HepG2 (cell line): ENCODE data around the gene PDILT. TPM values are rescaled to one million over a fixed set of nuclear protein-coding genes. Genes with fewer than 3 reads are reported as not detected.
A peak's percentile ranks its signal among the peaks of the same experiment; 100 is the strongest.

ENCODE experiments used
- AKAP8 ChIP-seq: sonication (generic); formaldehyde crosslinking; IDR thresholded peaks from 2 replicates; pipeline ENCODE4 v1.5.1; 2020; ENCODE audit warnings: mild to moderate bottlenecking, missing genetic modification reagents
- HDAC1 ChIP-seq: sonication (generic); formaldehyde crosslinking; IDR thresholded peaks from 2 replicates; pipeline ENCODE4 v1.5.1; 2020; ENCODE audit warnings: mild to moderate bottlenecking, missing genetic modification reagents
- HHEX ChIP-seq: IDR thresholded peaks from 2 replicates; pipeline ENCODE4 v1.6.1; 2016; ENCODE audit warnings: control low read depth
- KLF6 ChIP-seq: IDR thresholded peaks from 2 replicates; pipeline ENCODE4 v1.8.0; 2016; ENCODE audit warnings: missing biosample characterization, missing genetic modification reagents
- MBD4 ChIP-seq: IDR thresholded peaks from 2 replicates; pipeline ENCODE4 v1.6.1; 2012; ENCODE audit warnings: low read length, inconsistent platforms, borderline replicate concordance
- NR1H2 ChIP-seq: sonication (generic); formaldehyde crosslinking; IDR thresholded peaks from 2 replicates; pipeline ENCODE4 v1.8.1; 2022; ENCODE audit warnings: low read depth, missing genetic modification reagents, borderline replicate concordance
- PHF8 ChIP-seq: sonication (generic); formaldehyde crosslinking; IDR thresholded peaks from 2 replicates; pipeline ENCODE4 v1.5.0; 2020; ENCODE audit warnings: missing genetic modification reagents
- PITX1 ChIP-seq: sonication (generic); formaldehyde crosslinking; IDR thresholded peaks from 2 replicates; pipeline ENCODE4 v1.5.1; 2020; ENCODE audit warnings: mild to moderate bottlenecking, missing genetic modification reagents
- RAD51 ChIP-seq: fragments of 450-650 bp; IDR thresholded peaks from 2 replicates; pipeline ENCODE4 v1.6.1; 2016; ENCODE audit warnings: borderline replicate concordance
- ZNF224 ChIP-seq: sonication (generic); formaldehyde crosslinking; IDR thresholded peaks from 2 replicates; pipeline ENCODE4 v1.5.0; 2020; ENCODE audit warnings: mild to moderate bottlenecking, missing genetic modification reagents
- ZNF546 ChIP-seq: sonication (generic); formaldehyde crosslinking; conservative IDR thresholded peaks from 2 replicates; pipeline ENCODE4 v1.8.1; 2023; ENCODE audit warnings: mild to moderate bottlenecking, missing genetic modification reagents
- ZNF674 ChIP-seq: sonication (generic); formaldehyde crosslinking; IDR thresholded peaks from 2 replicates; pipeline ENCODE4 v1.5.0; 2020; ENCODE audit warnings: low read depth, mild to moderate bottlenecking, missing genetic modification reagents
- polyA plus RNA-seq, 8 experiments: library from polyadenylated mRNA; depleted of rRNA in 3 of 8; stranded (reverse) in 7 of 8; unstranded in 1 of 8; fragments of >200 nt; fragmentation: Illumina TruSeq in 4 of 8; extraction: Trizol in 4 of 8; gene quantifications; 2 replicates each; pipeline versions ENCODE4 v1.2.1 to v1.2.3, GENCODE V29; 2011 to 2016; ENCODE audit warnings: low read depth in 4 of 8, missing spikeins in 1 of 8, mixed read lengths in 1 of 8; ENCODE audit not compliant: insufficient read depth in 1 of 8
- total RNA-seq, 5 experiments: library from RNA; depleted of rRNA; stranded (reverse); fragments of >200 nt; fragmentation: Illumina TruSeq; extraction: Trizol; gene quantifications; 2 replicates each; pipeline ENCODE4 v1.2.3, GENCODE V29; 2016; ENCODE audit warnings: low read depth in 1 of 5
- TF ChIP-seq, protein P1 (sequence below): IDR thresholded peaks from 2 replicates; pipeline ENCODE4 v1.6.1; 2016; ENCODE audit warnings: missing biosample characterization, missing genetic modification reagents, low read depth
- TF ChIP-seq, protein P2 (sequence below): sonication (generic); formaldehyde crosslinking; IDR thresholded peaks from 2 replicates; pipeline ENCODE4 v1.8.0; 2022; ENCODE audit warnings: mild to moderate bottlenecking, missing genetic modification reagents, borderline replicate concordance
- TF ChIP-seq, protein P3 (sequence below): sonication (generic); formaldehyde crosslinking; IDR thresholded peaks from 2 replicates; pipeline ENCODE4 v1.8.0; 2022; ENCODE audit warnings: mild to moderate bottlenecking, missing genetic modification reagents, moderate library complexity
- TF ChIP-seq, protein P4 (sequence below): sonication (generic); formaldehyde crosslinking; IDR thresholded peaks from 2 replicates; pipeline ENCODE4 v1.5.0; 2020; ENCODE audit warnings: mild to moderate bottlenecking, missing genetic modification reagents, borderline replicate concordance

Gene PDILT
- total and polyA plus RNA-seq, 2 of the 13 experiments (the other 11 are each of a cell fraction or from before 2014, with no cell fraction given): not detected

DNA sequence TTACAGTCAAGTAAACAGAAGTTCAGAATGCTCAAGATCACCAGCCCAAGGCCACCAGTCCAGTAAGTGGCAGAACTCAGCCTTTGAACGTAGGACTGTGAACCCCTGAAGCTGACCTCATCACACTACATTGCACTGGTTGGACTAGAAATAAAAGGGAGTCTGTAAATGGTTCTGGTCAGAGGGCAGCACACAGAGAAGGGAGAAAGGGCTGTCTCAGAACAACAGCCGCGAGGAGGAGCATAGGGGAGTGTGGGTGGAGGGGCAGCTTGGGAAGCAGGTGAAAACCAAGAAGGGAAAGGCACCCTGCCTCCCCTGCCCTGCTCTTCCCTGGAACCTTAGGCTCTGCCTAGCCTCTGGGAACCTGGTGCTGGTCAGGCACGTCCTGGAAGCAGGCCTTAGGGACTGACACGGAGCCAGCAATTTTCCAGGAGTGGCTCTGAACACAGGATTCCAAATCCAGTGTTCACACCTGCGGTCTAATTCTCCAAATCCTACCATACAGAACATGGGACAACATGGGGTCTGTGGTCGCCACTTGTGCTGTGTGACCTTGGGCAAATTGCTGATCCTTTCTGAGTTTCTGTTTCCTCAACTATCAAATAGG is 7.0 kb downstream of the PDILT start (continued):
- TF ChIP-seq HDAC1 (CRISPR knock-in tag) (peak; percentile 80), RAD51 (no peak), AKAP8 (CRISPR knock-in tag) (no peak), ZNF546 (CRISPR knock-in tag) (peak; percentile 80; the same call in 1 of the 2 replicates), NR1H2 (CRISPR knock-in tag) (no peak), KLF6 (CRISPR knock-in tag) (no peak), ZNF224 (CRISPR knock-in tag) (no peak), PITX1 (CRISPR knock-in tag) (peak; percentile 72), MBD4 (no peak), HHEX (CRISPR knock-in tag) (no peak; the same call in 1 of the 2 replicates), PHF8 (CRISPR knock-in tag) (0 out of 2 replicates have a peak, but pooled peaks have one; percentile 22), ZNF674 (CRISPR knock-in tag) (no peak)
- TF ChIP-seq, protein P1, sequence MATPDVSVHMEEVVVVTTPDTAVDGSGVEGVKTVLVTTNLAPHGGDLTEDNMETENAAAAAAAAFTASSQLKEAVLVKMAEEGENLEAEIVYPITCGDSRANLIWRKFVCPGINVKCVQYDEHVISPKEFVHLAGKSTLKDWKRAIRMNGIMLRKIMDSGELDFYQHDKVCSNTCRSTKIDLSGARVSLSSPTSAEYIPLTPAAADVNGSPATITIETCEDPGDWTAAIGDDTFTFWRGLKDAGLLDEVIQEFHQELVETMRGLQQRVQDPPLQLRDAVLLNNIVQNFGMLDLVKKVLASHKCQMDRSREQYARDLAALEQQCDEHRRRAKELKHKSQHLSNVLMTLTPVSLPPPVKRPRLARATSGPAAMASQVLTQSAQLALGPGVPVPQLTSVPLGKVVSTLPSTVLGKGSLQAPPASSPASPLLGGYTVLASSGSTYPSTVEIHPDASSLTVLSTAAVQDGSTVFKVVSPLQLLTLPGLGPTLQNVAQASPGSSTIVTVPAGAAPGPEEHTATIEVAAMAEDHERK: no peak
- TF ChIP-seq, protein P2, sequence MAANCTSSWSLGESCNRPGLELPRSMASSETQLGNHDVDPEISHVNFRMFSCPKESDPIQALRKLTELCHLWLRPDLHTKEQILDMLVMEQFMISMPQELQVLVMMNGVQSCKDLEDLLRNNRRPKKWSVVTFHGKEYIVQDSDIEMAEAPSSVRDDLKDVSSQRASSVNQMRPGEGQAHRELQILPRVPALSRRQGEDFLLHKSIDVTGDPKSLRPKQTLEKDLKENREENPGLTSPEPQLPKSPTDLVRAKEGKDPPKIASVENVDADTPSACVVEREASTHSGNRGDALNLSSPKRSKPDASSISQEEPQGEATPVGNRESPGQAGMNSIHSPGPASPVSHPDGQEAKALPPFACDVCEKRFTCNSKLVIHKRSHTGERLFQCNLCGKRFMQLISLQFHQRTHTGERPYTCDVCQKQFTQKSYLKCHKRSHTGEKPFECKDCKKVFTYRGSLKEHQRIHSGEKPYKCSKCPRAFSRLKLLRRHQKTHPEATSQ (CRISPR knock-in tag): no peak
- TF ChIP-seq, protein P3, sequence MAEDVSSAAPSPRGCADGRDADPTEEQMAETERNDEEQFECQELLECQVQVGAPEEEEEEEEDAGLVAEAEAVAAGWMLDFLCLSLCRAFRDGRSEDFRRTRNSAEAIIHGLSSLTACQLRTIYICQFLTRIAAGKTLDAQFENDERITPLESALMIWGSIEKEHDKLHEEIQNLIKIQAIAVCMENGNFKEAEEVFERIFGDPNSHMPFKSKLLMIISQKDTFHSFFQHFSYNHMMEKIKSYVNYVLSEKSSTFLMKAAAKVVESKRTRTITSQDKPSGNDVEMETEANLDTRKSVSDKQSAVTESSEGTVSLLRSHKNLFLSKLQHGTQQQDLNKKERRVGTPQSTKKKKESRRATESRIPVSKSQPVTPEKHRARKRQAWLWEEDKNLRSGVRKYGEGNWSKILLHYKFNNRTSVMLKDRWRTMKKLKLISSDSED (CRISPR knock-in tag): no peak
- TF ChIP-seq, protein P4, sequence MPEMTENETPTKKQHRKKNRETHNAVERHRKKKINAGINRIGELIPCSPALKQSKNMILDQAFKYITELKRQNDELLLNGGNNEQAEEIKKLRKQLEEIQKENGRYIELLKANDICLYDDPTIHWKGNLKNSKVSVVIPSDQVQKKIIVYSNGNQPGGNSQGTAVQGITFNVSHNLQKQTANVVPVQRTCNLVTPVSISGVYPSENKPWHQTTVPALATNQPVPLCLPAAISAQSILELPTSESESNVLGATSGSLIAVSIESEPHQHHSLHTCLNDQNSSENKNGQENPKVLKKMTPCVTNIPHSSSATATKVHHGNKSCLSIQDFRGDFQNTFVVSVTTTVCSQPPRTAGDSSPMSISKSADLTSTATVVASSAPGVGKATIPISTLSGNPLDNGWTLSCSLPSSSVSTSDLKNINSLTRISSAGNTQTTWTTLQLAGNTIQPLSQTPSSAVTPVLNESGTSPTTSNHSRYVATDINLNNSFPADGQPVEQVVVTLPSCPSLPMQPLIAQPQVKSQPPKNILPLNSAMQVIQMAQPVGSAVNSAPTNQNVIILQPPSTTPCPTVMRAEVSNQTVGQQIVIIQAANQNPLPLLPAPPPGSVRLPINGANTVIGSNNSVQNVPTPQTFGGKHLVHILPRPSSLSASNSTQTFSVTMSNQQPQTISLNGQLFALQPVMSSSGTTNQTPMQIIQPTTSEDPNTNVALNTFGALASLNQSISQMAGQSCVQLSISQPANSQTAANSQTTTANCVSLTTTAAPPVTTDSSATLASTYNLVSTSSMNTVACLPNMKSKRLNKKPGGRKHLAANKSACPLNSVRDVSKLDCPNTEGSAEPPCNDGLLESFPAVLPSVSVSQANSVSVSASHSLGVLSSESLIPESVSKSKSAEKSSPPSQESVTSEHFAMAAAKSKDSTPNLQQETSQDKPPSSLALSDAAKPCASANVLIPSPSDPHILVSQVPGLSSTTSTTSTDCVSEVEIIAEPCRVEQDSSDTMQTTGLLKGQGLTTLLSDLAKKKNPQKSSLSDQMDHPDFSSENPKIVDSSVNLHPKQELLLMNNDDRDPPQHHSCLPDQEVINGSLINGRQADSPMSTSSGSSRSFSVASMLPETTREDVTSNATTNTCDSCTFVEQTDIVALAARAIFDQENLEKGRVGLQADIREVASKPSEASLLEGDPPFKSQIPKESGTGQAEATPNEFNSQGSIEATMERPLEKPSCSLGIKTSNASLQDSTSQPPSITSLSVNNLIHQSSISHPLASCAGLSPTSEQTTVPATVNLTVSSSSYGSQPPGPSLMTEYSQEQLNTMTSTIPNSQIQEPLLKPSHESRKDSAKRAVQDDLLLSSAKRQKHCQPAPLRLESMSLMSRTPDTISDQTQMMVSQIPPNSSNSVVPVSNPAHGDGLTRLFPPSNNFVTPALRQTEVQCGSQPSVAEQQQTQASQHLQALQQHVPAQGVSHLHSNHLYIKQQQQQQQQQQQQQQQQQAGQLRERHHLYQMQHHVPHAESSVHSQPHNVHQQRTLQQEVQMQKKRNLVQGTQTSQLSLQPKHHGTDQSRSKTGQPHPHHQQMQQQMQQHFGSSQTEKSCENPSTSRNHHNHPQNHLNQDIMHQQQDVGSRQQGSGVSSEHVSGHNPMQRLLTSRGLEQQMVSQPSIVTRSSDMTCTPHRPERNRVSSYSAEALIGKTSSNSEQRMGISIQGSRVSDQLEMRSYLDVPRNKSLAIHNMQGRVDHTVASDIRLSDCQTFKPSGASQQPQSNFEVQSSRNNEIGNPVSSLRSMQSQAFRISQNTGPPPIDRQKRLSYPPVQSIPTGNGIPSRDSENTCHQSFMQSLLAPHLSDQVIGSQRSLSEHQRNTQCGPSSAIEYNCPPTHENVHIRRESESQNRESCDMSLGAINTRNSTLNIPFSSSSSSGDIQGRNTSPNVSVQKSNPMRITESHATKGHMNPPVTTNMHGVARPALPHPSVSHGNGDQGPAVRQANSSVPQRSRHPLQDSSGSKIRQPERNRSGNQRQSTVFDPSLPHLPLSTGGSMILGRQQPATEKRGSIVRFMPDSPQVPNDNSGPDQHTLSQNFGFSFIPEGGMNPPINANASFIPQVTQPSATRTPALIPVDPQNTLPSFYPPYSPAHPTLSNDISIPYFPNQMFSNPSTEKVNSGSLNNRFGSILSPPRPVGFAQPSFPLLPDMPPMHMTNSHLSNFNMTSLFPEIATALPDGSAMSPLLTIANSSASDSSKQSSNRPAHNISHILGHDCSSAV: 0 out of 2 replicates have a peak, but pooled peaks have one; percentile 51
